Measurements from ENCODE around the gene IARS1. TPM values are rescaled to one million over a fixed set of nuclear protein-coding genes. Genes with fewer than 3 reads are reported as not detected.

The IARS1 gene
- total RNA-seq, 1 donor from 2014 or later: 260 TPM

GRCh38 chr9:92308893-92309292 lies 15.4 kb upstream of the IARS1 start:
- Histone ChIP-seq H3K4me2 (no peak overlapping the region), H3F3A (ENCODE audit: low read depth) (no peaks in the 10 kb centered on the region), H3K36me3 (peaks cover 16% of the 10 kb centered on the region), H3K4me3 (no peak overlapping the region), H4K20me1 (ENCODE audit: low read depth) (no peaks in the 10 kb centered on the region), H3K27me3 (no peaks in the 10 kb centered on the region), H2AFZ (replicated peaks) (no peak overlapping the region), H3K79me2 (ENCODE audit: low read depth) (peaks cover 5% of the 10 kb centered on the region), H3K27ac (no peak overlapping the region), H3K9me3 (ENCODE audit: low read depth) (no peaks in the 10 kb centered on the region), H3K9ac (no peak overlapping the region), H3K4me1 (no peaks in the 10 kb centered on the region)
- Mint-ChIP-seq H3K36me3 (peaks cover 18% of the 10 kb centered on the region), H3K27ac (no peak overlapping the region), H3K9me3 (no peaks in the 10 kb centered on the region), H3K4me1 (no peaks in the 10 kb centered on the region), H3K4me3 (no peak overlapping the region), H3K27me3 (ENCODE audit: insufficient read depth, low read depth) (no peaks in the 10 kb centered on the region)
- no peak for DNase-seq (ENCODE audit: low spot score)
- TF ChIP-seq EZH2phosphoT487 (IDR thresholded peaks at IDR 0.05) (no peak), CTCF (IDR thresholded peaks at IDR 0.05) (no peak), EZH2 (IDR thresholded peaks at IDR 0.05) (no peak)

- H3K79me2 ChIP-seq (ENCODE audit: low read depth): no peaks in the 10 kb centered on the region
- no peaks in the 10 kb centered on the region for H3K9me3 ChIP-seq (ENCODE audit: low read depth)
- H3F3A ChIP-seq (ENCODE audit: low read depth): peaks cover 6% of the 10 kb centered on the region
- H3K27ac ChIP-seq: no peak overlapping the region
- Mint-ChIP-seq H3K27ac (no peak overlapping the region), H3K4me1 (no peaks in the 10 kb centered on the region), H3K9me3 (no peaks in the 10 kb centered on the region), H3K4me3 (no peak overlapping the region), H3K27me3 (ENCODE audit: insufficient read depth, low read depth) (no peaks in the 10 kb centered on the region), H3K36me3 (peaks cover 8% of the 10 kb centered on the region)
- TF ChIP-seq EZH2phosphoT487 (IDR thresholded peaks at IDR 0.05) (no peak), CTCF (IDR thresholded peaks at IDR 0.05) (no peak), EZH2 (IDR thresholded peaks at IDR 0.05) (no peak)
- peaks cover 31% of the 10 kb centered on the region for H3K36me3 ChIP-seq
- no peak for DNase-seq (ENCODE audit: low spot score)
- no peaks in the 10 kb centered on the region for H4K20me1 ChIP-seq (ENCODE audit: low read depth)
- H3K4me2 ChIP-seq: no peak overlapping the region
- no peak overlapping the region for H3K9ac ChIP-seq
- H2AFZ ChIP-seq (replicated peaks): no peak overlapping the region
- no peaks in the 10 kb centered on the region for H3K27me3 ChIP-seq
- no peaks in the 10 kb centered on the region for H3K4me1 ChIP-seq
- H3K4me3 ChIP-seq: no peak overlapping the region
Observed at GRCh38 chr9:92300936-92301335, 7.4 kb upstream of the IARS1 start.

DNA sequence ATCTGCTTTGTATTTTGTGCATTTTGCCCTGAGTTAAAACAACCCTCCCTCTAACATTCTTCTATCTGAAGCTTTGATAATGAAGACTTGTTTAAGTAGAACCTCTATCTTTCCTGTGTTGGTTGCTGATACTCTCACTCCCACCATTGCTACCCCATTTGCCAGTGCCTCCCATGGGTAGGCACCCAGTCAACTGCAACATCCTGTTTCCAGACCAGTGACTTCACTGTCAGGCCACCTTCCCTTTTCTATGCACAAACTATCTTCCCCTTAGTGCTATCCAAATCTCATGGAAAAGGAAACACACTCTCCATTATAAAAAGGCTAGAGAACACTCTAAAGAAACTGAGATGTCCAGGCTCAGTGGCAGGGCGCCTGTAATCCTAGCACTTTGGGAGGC lies 5.6 kb upstream of the IARS1 start:
- H3K27me3 ChIP-seq: no peaks in the 10 kb centered on the region
- H3K9ac ChIP-seq: no peak overlapping the region
- peaks cover 7% of the 10 kb centered on the region for H3K4me1 ChIP-seq
- no peak overlapping the region for H3K4me3 Mint-ChIP-seq
- H3F3A ChIP-seq (ENCODE audit: low read depth): peaks cover 13% of the 10 kb centered on the region
- H3K27ac Mint-ChIP-seq: no peak overlapping the region
- peaks cover 25% of the 10 kb centered on the region for H3K36me3 ChIP-seq
- H3K79me2 ChIP-seq (ENCODE audit: low read depth): peaks cover 7% of the 10 kb centered on the region
- peaks cover 8% of the 10 kb centered on the region for H3K4me1 Mint-ChIP-seq
- no peak overlapping the region for H2AFZ ChIP-seq (replicated peaks)
- no peaks in the 10 kb centered on the region for H3K9me3 Mint-ChIP-seq
- no peak overlapping the region for H3K27ac ChIP-seq
- no peaks in the 10 kb centered on the region for H4K20me1 ChIP-seq (ENCODE audit: low read depth)
- H3K4me3 ChIP-seq: no peak overlapping the region
- TF ChIP-seq CTCF (IDR thresholded peaks at IDR 0.05) (no peak), EZH2 (IDR thresholded peaks at IDR 0.05) (no peak), EZH2phosphoT487 (IDR thresholded peaks at IDR 0.05) (no peak)
- H3K36me3 Mint-ChIP-seq: peaks cover 4% of the 10 kb centered on the region
- DNase-seq (ENCODE audit: low spot score): no peak
- H3K27me3 Mint-ChIP-seq (ENCODE audit: insufficient read depth, low read depth): no peaks in the 10 kb centered on the region
- H3K9me3 ChIP-seq (ENCODE audit: low read depth): no peaks in the 10 kb centered on the region
- no peak overlapping the region for H3K4me2 ChIP-seq
